Adrenal gland (tissue), 12 donors: Measurements from ENCODE around the gene BAG5. TPM values are rescaled to one million over a fixed set of nuclear protein-coding genes. Genes with fewer than 3 reads are reported as not detected.
A peak's percentile ranks its signal among the peaks of the same experiment; 100 is the strongest.

ENCODE experiments used
- DNase-seq, 7 donors: peaks; one replicate each; pipeline ENCODE4 v3.0.0-alpha.2; 2019 to 2020
- H3K27ac ChIP-seq, 5 donors: fragments of 200-600 bp; sonication (generic) in 4 of 5; 1 replicate in 3 of 5; 2 replicates in 2 of 5; pipeline versions ENCODE4 v1.5.1 to v1.8.0; 2016 to 2020; ENCODE audit warnings: mild to moderate bottlenecking in 1 of 5
- H3K27me3 ChIP-seq: fragments of 200-600 bp; 2 replicates; pipeline ENCODE4 v1.8.0; 2021
- H3K36me3 ChIP-seq, 2 donors: fragments of 200-600 bp; replicated peaks in 1 of 2; 1 replicate in 1 of 2; 2 replicates in 1 of 2; pipeline versions ENCODE4 v1.5.1 to v1.8.0; 2018 to 2022
- H3K4me1 ChIP-seq, 2 donors: fragments of 200-600 bp; replicated peaks in 1 of 2; 1 replicate in 1 of 2; 2 replicates in 1 of 2; pipeline versions ENCODE4 v1.5.1 to v1.8.0; 2018 to 2021
- H3K4me3 ChIP-seq, 4 donors: fragments of 200-600 bp; sonication (generic) in 3 of 4; one replicate each; pipeline ENCODE4 v1.5.1; 2016 to 2018
- H3K9me3 ChIP-seq, 3 donors: fragments of 200-600 bp; sonication (generic) in 1 of 3; replicated peaks in 1 of 3; 1 replicate in 2 of 3; 2 replicates in 1 of 3; pipeline versions ENCODE4 v1.5.1 to v1.8.0; 2016 to 2021
- CTCF ChIP-seq, 6 experiments: fragments of 450-650 bp in 4 of 6; fragments of 200-600 bp in 2 of 6; sonication (generic) in 1 of 6; IDR thresholded peaks; 1 replicate in 5 of 6; 2 replicates in 1 of 6; pipeline versions ENCODE4 v1.5.1 to v1.8.0; 2016 to 2021; ENCODE audit warnings: antibody characterized with exemption in 6 of 6, mild to moderate bottlenecking in 2 of 6, moderate library complexity in 1 of 6
- POLR2A ChIP-seq, 2 donors: fragments of 450-650 bp; IDR thresholded peaks; one replicate each; pipeline ENCODE4 v1.6.1; 2017; ENCODE audit warnings: antibody characterized with exemption in 2 of 2, mild to moderate bottlenecking in 2 of 2, moderate library complexity in 1 of 2
- WGBS, 4 donors: extraction: QIAGEN DNeasy Blood & Tissue Kit in 2 of 4; methylation state at CpG; one replicate each; pipeline versions ENCODE4 v1.1.5 to v1.1.7; 2013 to 2017; 5-methylcytosine and 5-hydroxymethylcytosine counted together
- intact Hi-C, 2 donors: fragments of 100-400 bp; cut with DNase I; formaldehyde crosslinking; loops; one replicate each; pipeline versions ENCODE4 v1.14.1 to v1.15.0; 2022 to 2023
- polyA plus RNA-seq, 3 donors: library from polyadenylated mRNA; stranded (reverse); fragments of 200-250 nt in 2 of 3; fragments of 350-450 nt in 1 of 3; fragmentation: Illumina TruSeq in 1 of 3; extraction: RNeasy Lipid Tissue Mini Kit (QIAGEN cat#74804) in 1 of 3; gene quantifications; one replicate each; pipeline ENCODE4 v1.2.3, GENCODE V29; 2013 to 2014
- total RNA-seq, 9 donors: library from RNA; depleted of rRNA in 4 of 9; stranded (reverse); fragments of >200 nt in 4 of 9; fragments of 120-200 nt in 1 of 9; fragmentation: NEBNext Ultra II Directional in 1 of 9; extraction: Animal tissue kit (Norgen Biotek cat#: 25700) in 1 of 9; gene quantifications; one replicate each; pipeline versions ENCODE4 v1.1.0 to v1.2.4, GENCODE V29; 2013 to 2023
- donor health status: healthy with polysubstance abuse.
- donor health status: Bipolar disorder and iron deficiency.
- donor health status: DM: yes; HTN: yes; CAD: no.
- donor health status: DM: no; HTN: no; CAD: no.
- donor health status: DM: no; HTN: no; CAD: no.
- donor health status: DM: yes; HTN: yes; CAD: no.

The BAG5 gene
- total and polyA plus RNA-seq, 12 donors, result 5.2 to 33.5 (median 24.7) TPM

GRCh38 chr14:103530831-103531230 lies 31.6 kb downstream of the BAG5 start:
- intact Hi-C loops, result no loop called here
- no peaks in the 10 kb centered on the region for H3K9me3 ChIP-seq
- H3K4me3 ChIP-seq, result no peak overlapping the region
- no peak for TF ChIP-seq CTCF (IDR thresholded peaks at IDR 0.05)
- TF ChIP-seq POLR2A (IDR thresholded peaks at IDR 0.05), result no peak
- DNase-seq, result no peak
- H3K27ac ChIP-seq, result no peak overlapping the region
- no peaks in the 10 kb centered on the region for H3K27me3 ChIP-seq
- 86 to 93% (median 92%) methylated on average over 3 to 11 of the region's 11 CpGs for WGBS, 4 donors
- H3K36me3 ChIP-seq, result no peaks in the 10 kb centered on the region
- H3K4me1 ChIP-seq, result peaks cover 25 to 44% of the 10 kb centered on the region in 2 donors

GRCh38 chr14:103530390-103530789 lies 32.1 kb downstream of the BAG5 start:
- no peak for DNase-seq
- Histone ChIP-seq H3K9me3 (no peaks in the 10 kb centered on the region), H3K27ac (no peak overlapping the region), H3K4me1 (peaks cover 26 to 44% of the 10 kb centered on the region in 2 donors), H3K4me3 (no peak overlapping the region), H3K36me3 (no peaks in the 10 kb centered on the region), H3K27me3 (no peaks in the 10 kb centered on the region)
- WGBS, 4 donors, result 57 to 81% (median 57%) methylated on average over 3 to 7 of the region's 7 CpGs
- TF ChIP-seq POLR2A (IDR thresholded peaks at IDR 0.05) (no peak), CTCF (IDR thresholded peaks at IDR 0.05) (no peak)
- intact Hi-C loops, result no loop called here

GRCh38 chr14:103529383-103530365 lies 32.8 kb downstream of the BAG5 start:
- peak overlapping the region in 4 of 5 donors; percentile 57 to 88 (median 86) for H3K27ac ChIP-seq
- peak overlapping the region; percentile 21 to 96 (median 92) for H3K4me3 ChIP-seq
- intact Hi-C loops, result no loop called here
- H3K4me1 ChIP-seq, result peaks cover 26 to 44% of the 10 kb centered on the region in 2 donors
- no peaks in the 10 kb centered on the region for H3K36me3 ChIP-seq
- H3K27me3 ChIP-seq, result no peaks in the 10 kb centered on the region
- no peak for DNase-seq
- H3K9me3 ChIP-seq, result no peaks in the 10 kb centered on the region
- 43 to 51% (median 47%) methylated on average over 11 to 42 of the region's 42 CpGs for WGBS, 4 donors
- TF ChIP-seq POLR2A (IDR thresholded peaks at IDR 0.05) (no peak), CTCF (IDR thresholded peaks at IDR 0.05) (no peak)

GRCh38 chr14:103528587-103529382 lies 33.7 kb downstream of the BAG5 start, which contains the start of gene TRMT61A:
Gene TRMT61A, plus strand, starts transcription at chr14:103529196. Its CDS starts 783 bp downstream, at chr14:103529979.
- intact Hi-C loops, result no loop called here
- H3K27ac ChIP-seq, result peak within 1 kb of the TSS; percentile 41 to 88 (median 84)

More at GRCh38 chr14:103528587-103529382, 33.7 kb downstream of the BAG5 start, which contains the start of gene TRMT61A:
- WGBS, 4 donors, result 0 to 2% (median 1%) methylated on average over 2 to 67 of the region's 70 CpGs; no CpG with 5 or more reads in 1 of the 4 donors
- DNase-seq, result peak; percentile 89 to 95 (median 91)
- peaks cover 26 to 44% of the 10 kb centered on the region in 2 donors for H3K4me1 ChIP-seq
- no peak for TF ChIP-seq CTCF (IDR thresholded peaks at IDR 0.05)
- peak; percentile 7 to 60 for TF ChIP-seq POLR2A (IDR thresholded peaks at IDR 0.05)
- no peaks in the 10 kb centered on the region for H3K27me3 ChIP-seq
- H3K9me3 ChIP-seq, result no peaks in the 10 kb centered on the region
- no peaks in the 10 kb centered on the region for H3K36me3 ChIP-seq
- peak within 1 kb of the TSS; percentile 49 to 96 (median 92) for H3K4me3 ChIP-seq
